Eye (tissue), 1 donor: Measurements from ENCODE around the gene DRD1.
"Not testable (repeated sequence)": the region's sequence is repeated elsewhere in the genome, so short reads cannot be mapped to it uniquely, and the experiment has no call there.

Source experiments
- DNase-seq: peaks from one replicate; pipeline ENCODE4 v3.0.0-alpha.2; 2015

DRD1 gene

GRCh38 chr5:175467983-175468690 lies 24.2 kb upstream of the DRD1 start:
- DNase-seq, result peak; percentile 29

DNA sequence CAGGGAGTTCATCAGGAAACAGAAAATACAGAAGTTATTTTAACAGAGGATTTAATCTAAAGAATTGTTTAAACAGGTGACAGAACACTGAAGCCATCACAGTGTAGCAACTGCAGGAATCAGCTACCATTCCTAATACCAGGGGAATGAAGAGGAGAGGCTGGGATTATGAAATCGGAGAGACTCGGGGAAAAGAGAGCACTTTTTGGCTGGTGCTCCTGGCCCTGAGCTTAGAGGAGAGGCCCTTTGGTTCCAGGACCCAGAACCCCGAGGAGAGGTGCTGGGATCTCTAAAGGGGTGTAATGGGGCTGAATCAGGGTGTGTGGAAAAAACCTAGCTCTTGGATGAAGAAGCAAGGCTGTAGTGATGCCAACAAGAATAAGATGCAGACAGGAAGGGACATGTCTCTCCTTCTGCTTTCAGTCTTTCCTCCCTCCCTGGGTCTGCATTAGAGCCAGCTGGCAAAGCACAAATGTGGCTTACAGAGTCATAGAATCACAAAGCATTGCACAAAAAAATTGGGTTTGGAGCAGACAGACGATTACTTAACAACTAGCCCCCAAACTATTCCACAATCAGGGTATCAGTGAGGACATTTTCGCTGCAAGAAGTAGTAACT lies 22.8 kb upstream of the DRD1 start:
- peak; percentile 33 for DNase-seq

- no peak for DNase-seq
Measured at GRCh38 chr5:175465282-175465681, 21.3 kb upstream of the DRD1 start.

DNA sequence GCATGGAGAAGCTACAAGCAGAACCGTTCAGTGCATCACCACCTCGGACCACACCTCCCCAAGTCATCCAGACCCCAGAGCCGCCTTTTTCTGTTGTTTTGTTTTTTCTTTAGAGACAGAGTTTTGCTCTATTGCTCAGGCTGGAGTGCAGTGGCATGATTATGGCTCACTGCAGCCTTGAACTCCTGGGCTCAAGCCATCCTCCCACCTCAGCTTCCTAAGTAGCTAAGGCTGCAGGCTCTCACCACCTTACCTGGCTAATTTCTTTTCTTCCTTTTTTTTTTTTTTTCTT lies 20.9 kb upstream of the DRD1 start:
- no peak for DNase-seq

- peak; percentile 89 for DNase-seq
Measured at GRCh38 chr5:175464074-175464941, 20.3 kb upstream of the DRD1 start.

GRCh38 chr5:175463641-175464040 lies 19.7 kb upstream of the DRD1 start:
- DNase-seq, result no peak

GRCh38 chr5:175461370-175461769 lies 17.4 kb upstream of the DRD1 start:
- DNase-seq, result no peak

GRCh38 chr5:175460552-175460951 lies 16.6 kb upstream of the DRD1 start:
- DNase-seq, result no peak

DNA sequence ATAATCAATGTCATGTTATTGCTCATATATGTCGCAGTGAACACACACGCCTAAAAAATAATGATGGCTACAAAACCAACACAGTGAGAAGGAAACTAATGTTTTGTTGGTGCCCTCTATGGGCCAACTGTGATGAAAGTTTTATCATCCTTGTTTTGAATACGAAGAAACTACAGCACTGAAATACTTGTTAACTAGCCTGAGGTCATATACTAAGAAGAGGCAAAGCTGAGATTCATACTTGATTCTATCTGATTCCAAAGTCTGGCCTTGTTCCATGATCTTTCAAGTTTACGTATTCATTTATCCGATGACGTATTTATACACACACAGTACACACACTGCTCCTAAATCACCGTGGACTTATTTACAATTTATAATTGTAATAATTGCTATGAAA lies 16.1 kb upstream of the DRD1 start:
- DNase-seq, result peak; percentile 61

DNA sequence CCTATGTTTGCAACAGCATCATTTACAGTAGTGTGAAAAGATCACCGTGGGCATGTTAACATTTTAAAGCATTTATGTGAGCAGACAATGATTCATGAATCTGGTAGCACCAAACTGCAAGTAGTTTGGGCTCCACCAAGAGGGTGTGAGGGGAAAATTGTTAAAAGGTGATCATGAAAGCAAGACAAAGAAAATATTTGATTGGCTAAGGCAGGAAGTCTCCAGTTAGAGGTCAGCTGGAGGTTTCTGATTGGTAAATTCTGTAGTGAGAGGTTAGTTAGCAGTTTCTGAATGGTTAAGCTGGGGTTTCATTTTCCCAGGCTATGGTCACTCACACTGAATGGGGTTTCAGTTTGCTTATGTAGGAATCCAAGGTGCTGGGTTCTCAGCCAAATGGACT lies 13.5 kb upstream of the DRD1 start:
- no peak for DNase-seq

DNA sequence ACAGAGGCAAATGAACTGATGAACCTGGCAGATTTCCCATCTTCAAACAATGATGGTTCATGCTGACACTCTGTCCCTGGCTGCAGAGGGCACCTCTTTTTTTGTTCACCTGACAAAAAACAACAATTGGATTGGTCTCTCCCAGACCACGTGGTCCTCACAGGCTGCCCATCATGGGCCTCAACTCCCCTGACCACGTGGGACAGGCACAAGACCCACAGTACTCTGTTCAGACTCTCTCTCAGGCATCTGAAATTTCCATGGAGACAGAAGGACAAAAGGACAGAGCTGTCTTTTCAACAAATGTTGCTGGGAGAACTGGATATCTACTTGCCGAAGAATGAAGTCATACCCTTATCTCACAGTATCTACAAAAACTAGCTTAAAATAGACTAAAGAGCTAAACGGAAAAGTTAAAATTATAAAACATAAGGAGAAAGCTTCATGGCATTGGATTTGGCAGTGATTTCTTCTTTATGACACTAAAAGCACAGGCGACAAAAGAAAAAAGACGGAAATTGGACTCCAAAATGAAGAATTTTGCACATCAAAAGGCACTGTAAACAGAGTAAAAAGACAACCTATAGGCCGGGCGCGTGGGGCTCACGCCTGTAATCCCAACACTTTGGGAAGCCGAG lies 12.2 kb upstream of the DRD1 start:
- DNase-seq, result no peak

GRCh38 chr5:175454338-175454737 lies 10.4 kb upstream of the DRD1 start:
- DNase-seq, result not testable (repeated sequence)

GRCh38 chr5:175452166-175452565 lies 8.2 kb upstream of the DRD1 start:
- DNase-seq, result no peak

DNA sequence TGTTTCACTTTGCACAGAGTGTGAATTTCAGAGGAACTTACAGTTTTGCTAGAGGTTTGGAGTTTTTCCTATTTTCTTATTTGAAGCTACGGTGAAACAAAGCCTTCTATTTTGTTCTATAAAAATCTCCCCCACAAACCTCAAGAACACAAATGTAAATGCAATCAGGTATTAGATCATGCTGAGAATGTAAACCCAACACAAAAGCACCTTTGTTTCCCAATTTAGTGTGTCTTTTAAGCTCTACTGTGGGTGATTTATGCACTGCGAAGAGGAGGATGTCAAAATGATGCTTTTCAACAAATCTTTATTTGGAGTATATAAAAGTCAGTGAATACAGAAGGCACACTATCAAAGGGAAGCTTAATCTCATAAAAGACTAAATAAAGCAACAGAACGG lies 4.3 kb upstream of the DRD1 start:
- no peak for DNase-seq

DNA sequence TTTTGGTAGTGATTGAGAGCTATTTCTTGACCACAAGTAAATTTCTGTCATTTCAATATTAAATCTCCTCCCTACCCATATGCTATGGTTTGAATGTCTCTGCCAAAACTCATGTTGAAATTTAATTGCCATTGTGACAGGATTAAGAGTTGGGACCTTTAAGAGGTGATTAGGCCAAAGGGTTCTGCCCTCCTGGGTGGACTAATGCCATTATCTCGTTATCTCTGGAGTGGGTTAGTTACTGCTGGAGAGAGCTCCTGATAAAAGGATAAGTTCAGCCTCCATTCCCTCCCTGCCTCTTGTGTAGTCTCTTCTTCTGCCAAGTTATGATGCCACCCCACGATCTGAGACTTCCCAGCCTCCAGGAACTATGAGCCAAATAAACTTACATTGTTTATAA lies 3.6 kb upstream of the DRD1 start:
- DNase-seq, result no peak

DNA sequence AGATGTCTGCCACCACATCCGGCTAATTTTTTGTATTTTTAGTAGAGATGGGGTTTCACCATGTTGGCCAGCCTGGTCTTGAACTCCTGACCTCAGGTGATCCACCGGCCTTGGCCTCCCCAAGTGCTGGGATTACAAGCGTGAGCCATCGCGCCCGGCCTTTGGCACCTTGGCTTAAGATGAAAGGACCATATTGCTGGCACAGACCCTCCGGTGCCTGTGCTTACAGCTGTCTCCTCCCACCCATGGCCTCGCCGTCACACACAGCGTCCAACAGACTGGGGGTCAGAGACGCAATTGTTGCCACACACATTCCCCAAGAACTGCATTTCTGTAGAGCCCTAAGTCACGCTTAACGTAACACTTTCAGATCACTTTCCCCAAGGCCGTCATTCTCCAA lies 2.4 kb upstream of the DRD1 start:
- DNase-seq, result not testable (repeated sequence)

DNA sequence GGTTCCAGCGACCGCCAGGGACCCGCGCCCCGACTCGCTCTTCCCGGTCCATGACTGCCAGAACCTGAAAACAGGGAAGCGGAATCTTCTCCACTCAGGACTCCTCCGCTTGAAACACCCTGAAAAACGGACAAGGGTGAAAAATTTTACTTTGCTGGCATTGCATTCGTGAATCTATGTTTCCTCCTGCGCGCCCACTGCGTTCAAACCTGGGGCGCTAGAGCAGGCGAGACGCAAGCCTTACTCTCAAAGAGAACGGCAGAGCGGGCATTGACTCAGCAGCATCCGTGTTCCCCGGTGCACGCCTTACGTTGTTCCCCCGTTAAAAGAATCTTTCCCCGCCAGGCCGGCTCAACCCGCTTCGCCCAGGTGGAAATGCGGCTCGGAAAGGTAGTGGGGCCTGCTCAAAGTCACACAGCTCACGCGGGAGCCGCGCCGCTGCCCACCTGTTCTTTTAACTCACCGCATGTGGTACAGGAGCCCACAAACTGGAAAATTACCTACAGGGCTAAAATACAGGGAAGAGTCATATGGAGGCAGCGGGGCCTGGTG lies 999 bp upstream of the DRD1 start:
- DNase-seq, result no peak

DNA sequence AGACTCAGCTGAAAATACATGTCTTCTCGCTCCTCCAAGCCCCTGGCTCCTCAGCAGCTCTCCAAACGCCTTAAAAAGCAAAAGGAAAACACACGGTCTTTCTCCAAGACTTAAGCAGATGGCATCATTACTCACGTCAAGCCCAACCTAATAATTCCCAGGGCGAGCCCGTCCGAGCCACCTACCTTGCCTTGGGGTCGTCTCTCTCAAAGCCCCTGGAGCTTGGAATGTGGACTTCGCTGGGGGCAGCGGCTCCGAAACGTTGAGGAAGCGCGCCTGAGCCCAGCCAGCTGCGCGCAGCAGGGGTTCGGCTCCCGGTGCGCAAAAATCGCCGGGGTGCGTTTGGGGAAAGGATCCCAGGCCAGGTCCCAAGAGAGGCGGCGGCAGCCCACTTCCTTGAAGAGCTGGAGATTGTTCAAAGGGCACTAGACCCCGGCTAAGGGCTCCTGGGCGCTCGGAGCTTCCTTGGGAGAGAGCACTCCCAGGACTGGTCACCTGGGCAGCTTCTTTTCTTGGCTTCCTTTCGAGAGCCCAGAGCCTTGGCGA lies 395 bp downstream of the DRD1 start:
- peak; percentile 34 for DNase-seq

GRCh38 chr5:175438234-175438857 lies 5.6 kb downstream of the DRD1 start:
- no peak for DNase-seq

- DNase-seq, result no peak
Measured at GRCh38 chr5:175436359-175436758, 7.6 kb downstream of the DRD1 start.

- no peak for DNase-seq
Measured at GRCh38 chr5:175434800-175435199, 9.2 kb downstream of the DRD1 start.

DNA sequence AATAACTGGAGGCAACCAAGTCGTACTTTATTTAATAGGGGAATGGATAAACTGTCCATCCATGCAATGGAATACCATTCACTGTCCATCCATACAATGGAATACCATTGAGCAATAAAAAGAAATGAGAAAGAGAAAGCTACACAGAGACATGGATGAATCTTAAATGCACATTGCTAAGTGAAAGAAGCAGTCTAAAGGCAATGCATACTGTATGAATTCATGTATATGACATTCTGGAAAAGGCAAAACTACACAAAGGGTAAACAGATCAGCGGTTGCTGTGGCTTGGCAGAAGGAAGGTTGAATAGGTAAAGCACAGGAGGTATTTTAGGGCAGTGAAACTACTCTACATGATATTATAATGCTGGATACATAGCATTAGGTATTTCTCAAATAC lies 16.2 kb downstream of the DRD1 start:
- DNase-seq, result no peak

DNA sequence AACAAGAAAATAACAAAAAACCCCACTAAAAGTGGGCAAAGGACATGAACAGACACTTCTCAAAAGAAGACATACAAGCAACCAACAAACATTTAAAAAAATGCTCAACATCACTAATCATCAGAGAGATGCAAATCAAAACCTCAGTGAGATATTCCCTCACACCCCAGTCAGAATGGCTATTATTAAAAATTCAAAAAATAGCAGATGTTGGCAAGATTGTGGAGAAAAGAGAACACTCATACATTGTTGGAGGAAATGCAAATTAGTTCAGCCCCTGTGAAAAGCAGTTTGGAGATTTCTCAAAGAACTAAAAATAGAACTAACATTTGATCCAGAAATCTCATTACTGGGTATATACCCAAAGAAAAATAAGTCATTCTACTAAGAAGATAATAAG lies 19.4 kb downstream of the DRD1 start:
- DNase-seq, result not testable (repeated sequence)
